GM19239 (cell line): ENCODE measurements around the gene CAMP.
"Not testable (repeated sequence)": the region's sequence is repeated elsewhere in the genome, so short reads cannot be mapped to it uniquely, and the experiment has no call there.

Experiments
- DNase-seq: peaks from one replicate; pipeline ENCODE4 v3.0.0; 2011; ENCODE audit warnings: low spot score; ENCODE audit not compliant: insufficient read length
- FAIRE-seq: peaks from 2 replicates; lab custom pipeline; 2011; peaks lifted over from hg19 to GRCh38; lab: Jason Lieb, UNC

The CAMP gene

GRCh38 chr3:48222616-48223513 lies at the start of gene CAMP:
CAMP (plus strand) TSS chr3:48223495; CDS start chr3:48223512, 17 bp downstream.
- DNase-seq (peak; percentile 69), FAIRE-seq (peak; percentile 91)

- no peak for FAIRE-seq
- no peak for DNase-seq
These were observed 45.2 kb upstream of the CAMP start for GRCh38 chr3:48178072-48178471.

GRCh38 chr3:48180021-48180420 lies 43.3 kb upstream of the CAMP start:
- no peak for DNase-seq
- FAIRE-seq: no peak

GRCh38 chr3:48180531-48181253 lies 42.6 kb upstream of the CAMP start:
- FAIRE-seq: no peak
- DNase-seq: no peak

GRCh38 chr3:48184299-48184698 lies 39.0 kb upstream of the CAMP start:
- DNase-seq (no peak), FAIRE-seq (no peak)

- DNase-seq (no peak), FAIRE-seq (no peak)
These were observed 38.2 kb upstream of the CAMP start for GRCh38 chr3:48185129-48185528.

GRCh38 chr3:48186631-48187300 lies 36.5 kb upstream of the CAMP start:
- FAIRE-seq: peak; percentile 37
- no peak for DNase-seq

GRCh38 chr3:48187301-48187578 lies 36.1 kb upstream of the CAMP start:
- DNase-seq (no peak), FAIRE-seq (no peak)

- DNase-seq: no peak
- no peak for FAIRE-seq
These were observed 35.6 kb upstream of the CAMP start for GRCh38 chr3:48187579-48188265.

GRCh38 chr3:48188266-48189201 lies 34.8 kb upstream of the CAMP start, which contains the start of gene CDC25A:
CDC25A (minus strand) TSS chr3:48188417; CDS start chr3:48187947, 470 bp downstream.
- DNase-seq (peak; percentile 96), FAIRE-seq (peak; percentile 96)

- no peak for FAIRE-seq
- no peak for DNase-seq
These were observed 34.0 kb upstream of the CAMP start for GRCh38 chr3:48189321-48189720.

- no peak for FAIRE-seq
These were observed 32.4 kb upstream of the CAMP start for GRCh38 chr3:48190911-48191310.

GRCh38 chr3:48194446-48195071 lies 28.7 kb upstream of the CAMP start:
- DNase-seq: no peak
- FAIRE-seq: peak; percentile 60

More at GRCh38 chr3:48190911-48191310, 32.4 kb upstream of the CAMP start:
- DNase-seq: no peak

- DNase-seq (no peak), FAIRE-seq (no peak)
These were observed 26.7 kb upstream of the CAMP start for GRCh38 chr3:48196611-48197010.

- FAIRE-seq (no peak), DNase-seq (no peak)
These were observed 24.2 kb upstream of the CAMP start for GRCh38 chr3:48199117-48199516.

GRCh38 chr3:48202632-48203031 lies 20.7 kb upstream of the CAMP start:
- no peak for DNase-seq
- no peak for FAIRE-seq

GRCh38 chr3:48208076-48208475 lies 15.2 kb upstream of the CAMP start:
- DNase-seq (no peak), FAIRE-seq (no peak)

GRCh38 chr3:48209445-48209844 lies 13.8 kb upstream of the CAMP start:
- DNase-seq (no peak), FAIRE-seq (no peak)

GRCh38 chr3:48210534-48210933 lies 12.8 kb upstream of the CAMP start:
- DNase-seq, FAIRE-seq: not testable (repeated sequence)
